ENCODE results near the gene CYP27B1.

- TF ChIP-seq POLR2A (IDR thresholded peaks at IDR 0.05) (no peak), CTCF (IDR thresholded peaks at IDR 0.05) (no peak)
These were observed 41.7 kb downstream of the CYP27B1 start for GRCh38 chr12:57724936-57725740.
